Measurements from ENCODE around the gene DCUN1D1.

Gene DCUN1D1

GRCh38 chr3:182965861-182966366 lies 14.4 kb downstream of the DCUN1D1 start:
- H3K27ac Mint-ChIP-seq: peak overlapping the region; percentile 14
- no peaks in the 10 kb centered on the region for H3K27me3 Mint-ChIP-seq
- H3K4me1 Mint-ChIP-seq (ENCODE audit: low read depth): peaks cover 37% of the 10 kb centered on the region

GRCh38 chr3:182964179-182964578 lies 16.2 kb downstream of the DCUN1D1 start:
- intact Hi-C loops (cut with micrococcal nuclease): no loop called here

More at GRCh38 chr3:182965861-182966366, 14.4 kb downstream of the DCUN1D1 start:
- Mint-ChIP-seq H3K36me3 (ENCODE audit: low read depth) (peaks cover 25% of the 10 kb centered on the region), H3K9me3 (no peaks in the 10 kb centered on the region), H3K4me3 (no peak overlapping the region)
- intact Hi-C loops (cut with micrococcal nuclease): no loop called here

GRCh38 chr3:182962166-182962565 lies 18.2 kb downstream of the DCUN1D1 start:
- peak overlapping the region; percentile 60 for H3K27ac Mint-ChIP-seq
- peaks cover 30% of the 10 kb centered on the region for H3K4me1 Mint-ChIP-seq (ENCODE audit: low read depth)
- no peak overlapping the region for H3K4me3 Mint-ChIP-seq
- peaks cover 45% of the 10 kb centered on the region for H3K36me3 Mint-ChIP-seq (ENCODE audit: low read depth)
- no peaks in the 10 kb centered on the region for H3K9me3 Mint-ChIP-seq
- intact Hi-C loops (cut with micrococcal nuclease): no loop called here
- no peaks in the 10 kb centered on the region for H3K27me3 Mint-ChIP-seq

More at GRCh38 chr3:182964179-182964578, 16.2 kb downstream of the DCUN1D1 start:
- Mint-ChIP-seq H3K4me1 (ENCODE audit: low read depth) (peaks cover 45% of the 10 kb centered on the region), H3K27me3 (no peaks in the 10 kb centered on the region), H3K27ac (no peak overlapping the region), H3K36me3 (ENCODE audit: low read depth) (peaks cover 34% of the 10 kb centered on the region), H3K9me3 (no peaks in the 10 kb centered on the region), H3K4me3 (no peak overlapping the region)

- Mint-ChIP-seq H3K9me3 (no peaks in the 10 kb centered on the region), H3K4me1 (ENCODE audit: low read depth) (peaks cover 31% of the 10 kb centered on the region), H3K4me3 (no peak overlapping the region), H3K36me3 (ENCODE audit: low read depth) (peaks cover 53% of the 10 kb centered on the region), H3K27me3 (no peaks in the 10 kb centered on the region), H3K27ac (peak overlapping the region; percentile 67)
- intact Hi-C loops (cut with micrococcal nuclease): no loop called here
Observed at GRCh38 chr3:182959474-182960350, 20.6 kb downstream of the DCUN1D1 start.

- Mint-ChIP-seq H3K36me3 (ENCODE audit: low read depth) (peaks cover 50% of the 10 kb centered on the region), H3K9me3 (no peaks in the 10 kb centered on the region), H3K27me3 (no peaks in the 10 kb centered on the region), H3K4me3 (no peak overlapping the region), H3K4me1 (ENCODE audit: low read depth) (peaks cover 30% of the 10 kb centered on the region), H3K27ac (no peak overlapping the region)
- intact Hi-C loops (cut with micrococcal nuclease): no loop called here
Observed at GRCh38 chr3:182957676-182958266, 22.6 kb downstream of the DCUN1D1 start.

GRCh38 chr3:182957226-182957625 lies 23.1 kb downstream of the DCUN1D1 start:
- Mint-ChIP-seq H3K27me3 (no peaks in the 10 kb centered on the region), H3K36me3 (ENCODE audit: low read depth) (peaks cover 50% of the 10 kb centered on the region), H3K9me3 (no peaks in the 10 kb centered on the region), H3K4me3 (no peak overlapping the region), H3K27ac (no peak overlapping the region), H3K4me1 (ENCODE audit: low read depth) (peaks cover 25% of the 10 kb centered on the region)
- intact Hi-C loops (cut with micrococcal nuclease): no loop called here

- Mint-ChIP-seq H3K4me3 (no peak overlapping the region), H3K27ac (peak overlapping the region; percentile 34), H3K4me1 (ENCODE audit: low read depth) (peaks cover 18% of the 10 kb centered on the region), H3K9me3 (no peaks in the 10 kb centered on the region), H3K36me3 (ENCODE audit: low read depth) (peaks cover 51% of the 10 kb centered on the region), H3K27me3 (no peaks in the 10 kb centered on the region)
- intact Hi-C loops (cut with micrococcal nuclease): no loop called here
Observed at GRCh38 chr3:182954553-182955235, 25.6 kb downstream of the DCUN1D1 start.

- Mint-ChIP-seq H3K27ac (no peak overlapping the region), H3K4me3 (no peak overlapping the region)
Observed at GRCh38 chr3:182949688-182950087, 30.6 kb downstream of the DCUN1D1 start.

GRCh38 chr3:182948305-182948704 lies 32.0 kb downstream of the DCUN1D1 start:
- H3K27me3 Mint-ChIP-seq: no peaks in the 10 kb centered on the region

More at GRCh38 chr3:182949688-182950087, 30.6 kb downstream of the DCUN1D1 start:
- peaks cover 64% of the 10 kb centered on the region for H3K36me3 Mint-ChIP-seq (ENCODE audit: low read depth)
- H3K4me1 Mint-ChIP-seq (ENCODE audit: low read depth): peaks cover 19% of the 10 kb centered on the region
- intact Hi-C loops (cut with micrococcal nuclease): no loop called here
- no peaks in the 10 kb centered on the region for H3K27me3 Mint-ChIP-seq
- no peaks in the 10 kb centered on the region for H3K9me3 Mint-ChIP-seq

GRCh38 chr3:182947888-182948287 lies 32.5 kb downstream of the DCUN1D1 start:
- no peak overlapping the region for H3K4me3 Mint-ChIP-seq
- intact Hi-C loops (cut with micrococcal nuclease): no loop called here
- H3K36me3 Mint-ChIP-seq (ENCODE audit: low read depth): peaks cover 68% of the 10 kb centered on the region
- H3K4me1 Mint-ChIP-seq (ENCODE audit: low read depth): peaks cover 19% of the 10 kb centered on the region
- peak overlapping the region; percentile 67 for H3K27ac Mint-ChIP-seq
- no peaks in the 10 kb centered on the region for H3K27me3 Mint-ChIP-seq
- no peaks in the 10 kb centered on the region for H3K9me3 Mint-ChIP-seq

More at GRCh38 chr3:182948305-182948704, 32.0 kb downstream of the DCUN1D1 start:
- peak overlapping the region; percentile 67 for H3K27ac Mint-ChIP-seq
- peaks cover 19% of the 10 kb centered on the region for H3K4me1 Mint-ChIP-seq (ENCODE audit: low read depth)
- no peaks in the 10 kb centered on the region for H3K9me3 Mint-ChIP-seq
- intact Hi-C loops (cut with micrococcal nuclease): no loop called here
- peaks cover 70% of the 10 kb centered on the region for H3K36me3 Mint-ChIP-seq (ENCODE audit: low read depth)
- H3K4me3 Mint-ChIP-seq: no peak overlapping the region

- Mint-ChIP-seq H3K27me3 (no peaks in the 10 kb centered on the region), H3K4me3 (no peak overlapping the region), H3K4me1 (ENCODE audit: low read depth) (no peaks in the 10 kb centered on the region), H3K36me3 (ENCODE audit: low read depth) (peaks cover 50% of the 10 kb centered on the region), H3K9me3 (no peaks in the 10 kb centered on the region), H3K27ac (no peak overlapping the region)
- intact Hi-C loops (cut with micrococcal nuclease): no loop called here
Observed at GRCh38 chr3:182941719-182942118, 38.6 kb downstream of the DCUN1D1 start.

- H3K36me3 Mint-ChIP-seq (ENCODE audit: low read depth): peaks cover 36% of the 10 kb centered on the region
- no peaks in the 10 kb centered on the region for H3K27me3 Mint-ChIP-seq
- H3K9me3 Mint-ChIP-seq: no peaks in the 10 kb centered on the region
- H3K27ac Mint-ChIP-seq: no peak overlapping the region
- no peaks in the 10 kb centered on the region for H3K4me1 Mint-ChIP-seq (ENCODE audit: low read depth)
- intact Hi-C loops (cut with micrococcal nuclease): no loop called here
- H3K4me3 Mint-ChIP-seq: no peak overlapping the region
Observed at GRCh38 chr3:182940266-182940808, 40.0 kb downstream of the DCUN1D1 start.

- Mint-ChIP-seq H3K36me3 (ENCODE audit: low read depth) (peaks cover 29% of the 10 kb centered on the region), H3K4me3 (no peak overlapping the region), H3K27ac (no peak overlapping the region), H3K27me3 (no peaks in the 10 kb centered on the region), H3K4me1 (ENCODE audit: low read depth) (no peaks in the 10 kb centered on the region), H3K9me3 (peaks cover 1% of the 10 kb centered on the region)
- intact Hi-C loops (cut with micrococcal nuclease): no loop called here
Observed at GRCh38 chr3:182937293-182938051, 42.9 kb downstream of the DCUN1D1 start.
